WTC11 (cell line): ENCODE data around the gene ASB4. TPM values are rescaled to one million over a fixed set of nuclear protein-coding genes. Genes with fewer than 3 reads are reported as not detected.

Experiments
- ATAC-seq: fragments of 200-7000 bp; cut with Tn5 transposase; 2 replicates; pipeline ENCODE4 v1.10.0; 2021; ENCODE audit warnings: mild to moderate bottlenecking, moderate library complexity
- CTCF ChIA-PET: fragments of 300-600 bp; sonication (Branson Sonifier 250); formaldehyde crosslinking; loops from one replicate; lab custom pipeline; 2021; ENCODE audit warnings: antibody characterized with exemption; lab: Charles Lee
- POLR2A ChIA-PET: fragments of 350-600 bp; sonication (Branson Sonifier 250); formaldehyde crosslinking; loops from one replicate; lab custom pipeline; 2021; ENCODE audit warnings: antibody characterized with exemption; lab: Charles Lee
- DNase-seq: peaks from one replicate; pipeline ENCODE4 v3.0.0; 2021; ENCODE audit warnings: low spot score
- H3K27ac Mint-ChIP-seq: 2 replicates; pipeline ENCODE4 v1.8.0; 2021; ENCODE audit warnings: mixed read lengths
- H3K27me3 Mint-ChIP-seq: 2 replicates; pipeline ENCODE4 v1.8.0; 2021; ENCODE audit warnings: low read depth, mild to moderate bottlenecking, moderate library complexity, mixed read lengths
- H3K36me3 Mint-ChIP-seq: 2 replicates; pipeline ENCODE4 v1.8.0; 2021; ENCODE audit warnings: mixed read lengths
- H3K4me1 Mint-ChIP-seq: 2 replicates; pipeline ENCODE4 v1.8.0; 2022; ENCODE audit warnings: mixed read lengths
- H3K4me3 Mint-ChIP-seq: 2 replicates; pipeline ENCODE4 v1.8.0; 2021; ENCODE audit warnings: mild to moderate bottlenecking, moderate library complexity, mixed read lengths
- H3K9me3 Mint-ChIP-seq: 2 replicates; pipeline ENCODE4 v1.8.0; 2021; ENCODE audit warnings: mixed read lengths
- ELF4 ChIP-seq: sonication (generic); formaldehyde crosslinking; IDR thresholded peaks from 2 replicates; pipeline ENCODE4 v1.8.1; 2022; ENCODE audit warnings: low read depth, mild to moderate bottlenecking, moderate library complexity, missing genetic modification reagents
- EMX1 ChIP-seq: fragments of 250-450 bp; sonication (Bioruptor Pico); IDR thresholded peaks from 2 replicates; pipeline ENCODE4 v1.8.0; 2021; ENCODE audit warnings: mild to moderate bottlenecking
- GABPB1 ChIP-seq: sonication (generic); formaldehyde crosslinking; IDR thresholded peaks from 2 replicates; pipeline ENCODE4 v1.8.1; 2023; ENCODE audit warnings: mild to moderate bottlenecking, missing genetic modification reagents
- GRHL2 ChIP-seq: fragments of 250-450 bp; sonication (Bioruptor Pico); IDR thresholded peaks from 2 replicates; pipeline ENCODE4 v1.8.0; 2022; ENCODE audit warnings: mild to moderate bottlenecking, moderate library complexity; ENCODE audit not compliant: insufficient replicate concordance, severe bottlenecking
- IRF1 ChIP-seq: sonication (generic); formaldehyde crosslinking; IDR thresholded peaks from 2 replicates; pipeline ENCODE4 v1.8.0; 2023; ENCODE audit warnings: missing genetic modification reagents
- JAZF1 ChIP-seq: fragments of 250-450 bp; sonication (Bioruptor Pico); IDR thresholded peaks from 2 replicates; pipeline ENCODE4 v1.9.0; 2021; ENCODE audit warnings: moderate library complexity, mild to moderate bottlenecking, inconsistent platforms
- MXD4 ChIP-seq: fragments of 250-450 bp; sonication (Bioruptor Pico); IDR thresholded peaks from 2 replicates; pipeline ENCODE4 v1.8.0; 2021; ENCODE audit warnings: mild to moderate bottlenecking, moderate library complexity, borderline replicate concordance
- NR2C2 ChIP-seq: sonication (generic); formaldehyde crosslinking; IDR thresholded peaks from 2 replicates; pipeline ENCODE4 v1.8.0; 2022; ENCODE audit warnings: mild to moderate bottlenecking, missing genetic modification reagents
- NR3C1 ChIP-seq: sonication (generic); formaldehyde crosslinking; conservative IDR thresholded peaks from 2 replicates; pipeline ENCODE4 v1.8.1; 2023; ENCODE audit warnings: low read depth, mild to moderate bottlenecking, missing genetic modification reagents
- SMAD3 ChIP-seq: sonication (generic); formaldehyde crosslinking; IDR thresholded peaks from 2 replicates; pipeline ENCODE4 v1.8.0; 2022; ENCODE audit warnings: missing genetic modification reagents, mild to moderate bottlenecking, borderline replicate concordance
- SP1 ChIP-seq: sonication (generic); formaldehyde crosslinking; conservative IDR thresholded peaks from 2 replicates; pipeline ENCODE4 v1.8.1; 2022; ENCODE audit warnings: missing genetic modification reagents
- USF2 ChIP-seq: sonication (generic); formaldehyde crosslinking; IDR thresholded peaks from 2 replicates; pipeline ENCODE4 v1.8.1; 2023; ENCODE audit warnings: mild to moderate bottlenecking, missing genetic modification reagents, moderate library complexity
- ZNF317 ChIP-seq: sonication (generic); formaldehyde crosslinking; IDR thresholded peaks from 2 replicates; pipeline ENCODE4 v1.8.1; 2023; ENCODE audit warnings: low read depth, mild to moderate bottlenecking, moderate library complexity, missing genetic modification reagents, borderline replicate concordance
- ZNF416 ChIP-seq: fragments of 250-450 bp; sonication (Bioruptor Pico); IDR thresholded peaks from 2 replicates; pipeline ENCODE4 v1.9.0; 2021; ENCODE audit warnings: mild to moderate bottlenecking, inconsistent platforms
- total RNA-seq: library from RNA; stranded (reverse); gene quantifications from 3 replicates; pipeline ENCODE4 v1.2.3, GENCODE V29; 2021
- TF ChIP-seq, protein P1 (sequence below): sonication (generic); formaldehyde crosslinking; IDR thresholded peaks from 2 replicates; pipeline ENCODE4 v1.8.0; 2022; ENCODE audit warnings: mild to moderate bottlenecking, missing genetic modification reagents
- TF ChIP-seq, protein P2 (sequence below): sonication (generic); formaldehyde crosslinking; conservative IDR thresholded peaks from 2 replicates; pipeline ENCODE4 v1.8.1; 2023; ENCODE audit warnings: mild to moderate bottlenecking, low read depth, missing genetic modification reagents, moderate library complexity
- TF ChIP-seq, protein P3 (sequence below): fragments of 250-450 bp; sonication (Bioruptor Pico); IDR thresholded peaks from 2 replicates; pipeline ENCODE4 v2.1.2; 2022; ENCODE audit warnings: mild to moderate bottlenecking, moderate library complexity
- TF ChIP-seq, protein P4 (sequence below): sonication (generic); formaldehyde crosslinking; IDR thresholded peaks from 2 replicates; pipeline ENCODE4 v1.8.1; 2023; ENCODE audit warnings: mild to moderate bottlenecking, missing genetic modification reagents

ASB4 gene
- total RNA-seq, 1 experiment from 2014 or later = not detected

DNA sequence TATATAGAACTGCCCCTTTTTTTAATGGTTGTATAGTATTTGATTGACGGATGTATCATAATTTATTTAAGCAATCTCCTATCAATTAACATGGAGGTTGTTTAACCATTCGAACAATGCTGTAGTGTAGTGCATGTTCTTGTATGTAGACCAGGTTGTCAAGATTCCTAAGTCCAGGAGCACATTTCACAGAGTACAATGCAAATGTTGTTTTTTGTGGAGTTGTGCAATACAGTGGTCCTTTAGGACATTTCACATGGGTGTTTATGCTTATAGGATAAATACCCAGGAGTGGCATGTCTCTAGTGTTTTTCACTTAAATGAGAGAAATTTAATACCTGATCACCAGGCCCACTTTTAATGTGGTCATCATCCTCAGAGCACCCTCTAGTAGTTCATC is 8.1 kb downstream of the ASB4 start:
- no peaks in the 10 kb centered on the region for H3K27me3 Mint-ChIP-seq
- H3K4me3 Mint-ChIP-seq = no peak overlapping the region
- POLR2A ChIA-PET = no interaction called here

DNA sequence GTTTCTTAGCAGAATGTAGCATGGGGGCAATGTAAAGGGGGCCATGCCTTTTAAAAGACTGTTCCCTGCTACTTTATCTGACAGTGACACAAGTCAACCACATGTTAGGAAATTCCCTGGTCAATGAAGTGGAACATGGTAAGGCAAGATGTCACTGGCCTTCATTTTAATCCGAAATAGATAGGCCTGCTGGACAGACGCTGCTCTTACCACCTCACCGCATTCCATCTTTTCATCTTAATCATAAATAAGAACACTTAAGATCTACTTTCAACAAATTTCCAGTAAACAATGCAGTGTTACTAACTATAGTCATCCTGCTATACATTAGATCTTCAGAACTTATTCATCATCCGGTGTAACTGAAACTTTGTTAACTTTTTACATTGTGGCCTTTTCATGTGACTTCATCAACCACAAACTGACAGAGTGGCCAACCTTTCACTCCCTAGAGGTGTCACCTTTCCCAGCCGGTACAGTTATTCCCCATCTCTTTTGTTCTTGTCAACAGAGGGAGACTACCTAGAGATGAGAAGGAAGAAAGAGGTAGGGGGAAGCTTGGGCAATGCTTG is 15.6 kb downstream of the ASB4 start:
- ATAC-seq = peak; percentile 65
- POLR2A ChIA-PET = no interaction called here
- no peak for TF ChIP-seq NR3C1
- TF ChIP-seq EMX1 (CRISPR knock-in tag) = no peak
- TF ChIP-seq, all 79 proteins: peak for 0
- Mint-ChIP-seq H3K27ac (no peak overlapping the region), H3K4me3 (no peak overlapping the region), H3K4me1 (peaks cover 28% of the 10 kb centered on the region), H3K36me3 (no peaks in the 10 kb centered on the region), H3K27me3 (no peaks in the 10 kb centered on the region), H3K9me3 (no peaks in the 10 kb centered on the region)
- no peak for DNase-seq
- CTCF ChIA-PET = interaction anchor here (1.4 kb wide), 1 partner anchor 10 kb away, joined by 6 read pairs; no protein-coding TSS in a partner anchor

More for the DNA sequence above, 8.1 kb downstream of the ASB4 start:
- TF ChIP-seq USF2 (CRISPR knock-in tag) (no peak), JAZF1 (CRISPR knock-in tag) (no peak), IRF1 (CRISPR knock-in tag) (no peak), MXD4 (CRISPR knock-in tag) (no peak), NR2C2 (CRISPR knock-in tag) (no peak), GRHL2 (CRISPR knock-in tag) (no peak), ELF4 (CRISPR knock-in tag) (no peak), ZNF317 (CRISPR knock-in tag) (no peak), ZNF416 (no peak), SMAD3 (CRISPR knock-in tag) (no peak), SP1 (CRISPR knock-in tag) (no peak), GABPB1 (CRISPR knock-in tag) (no peak)
- TF ChIP-seq, protein P1, sequence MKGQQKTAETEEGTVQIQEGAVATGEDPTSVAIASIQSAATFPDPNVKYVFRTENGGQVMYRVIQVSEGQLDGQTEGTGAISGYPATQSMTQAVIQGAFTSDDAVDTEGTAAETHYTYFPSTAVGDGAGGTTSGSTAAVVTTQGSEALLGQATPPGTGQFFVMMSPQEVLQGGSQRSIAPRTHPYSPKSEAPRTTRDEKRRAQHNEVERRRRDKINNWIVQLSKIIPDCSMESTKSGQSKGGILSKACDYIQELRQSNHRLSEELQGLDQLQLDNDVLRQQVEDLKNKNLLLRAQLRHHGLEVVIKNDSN (CRISPR knock-in tag) = no peak
- TF ChIP-seq, protein P2, sequence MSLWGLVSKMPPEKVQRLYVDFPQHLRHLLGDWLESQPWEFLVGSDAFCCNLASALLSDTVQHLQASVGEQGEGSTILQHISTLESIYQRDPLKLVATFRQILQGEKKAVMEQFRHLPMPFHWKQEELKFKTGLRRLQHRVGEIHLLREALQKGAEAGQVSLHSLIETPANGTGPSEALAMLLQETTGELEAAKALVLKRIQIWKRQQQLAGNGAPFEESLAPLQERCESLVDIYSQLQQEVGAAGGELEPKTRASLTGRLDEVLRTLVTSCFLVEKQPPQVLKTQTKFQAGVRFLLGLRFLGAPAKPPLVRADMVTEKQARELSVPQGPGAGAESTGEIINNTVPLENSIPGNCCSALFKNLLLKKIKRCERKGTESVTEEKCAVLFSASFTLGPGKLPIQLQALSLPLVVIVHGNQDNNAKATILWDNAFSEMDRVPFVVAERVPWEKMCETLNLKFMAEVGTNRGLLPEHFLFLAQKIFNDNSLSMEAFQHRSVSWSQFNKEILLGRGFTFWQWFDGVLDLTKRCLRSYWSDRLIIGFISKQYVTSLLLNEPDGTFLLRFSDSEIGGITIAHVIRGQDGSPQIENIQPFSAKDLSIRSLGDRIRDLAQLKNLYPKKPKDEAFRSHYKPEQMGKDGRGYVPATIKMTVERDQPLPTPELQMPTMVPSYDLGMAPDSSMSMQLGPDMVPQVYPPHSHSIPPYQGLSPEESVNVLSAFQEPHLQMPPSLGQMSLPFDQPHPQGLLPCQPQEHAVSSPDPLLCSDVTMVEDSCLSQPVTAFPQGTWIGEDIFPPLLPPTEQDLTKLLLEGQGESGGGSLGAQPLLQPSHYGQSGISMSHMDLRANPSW (CRISPR knock-in tag) = no peak
- TF ChIP-seq, protein P3, sequence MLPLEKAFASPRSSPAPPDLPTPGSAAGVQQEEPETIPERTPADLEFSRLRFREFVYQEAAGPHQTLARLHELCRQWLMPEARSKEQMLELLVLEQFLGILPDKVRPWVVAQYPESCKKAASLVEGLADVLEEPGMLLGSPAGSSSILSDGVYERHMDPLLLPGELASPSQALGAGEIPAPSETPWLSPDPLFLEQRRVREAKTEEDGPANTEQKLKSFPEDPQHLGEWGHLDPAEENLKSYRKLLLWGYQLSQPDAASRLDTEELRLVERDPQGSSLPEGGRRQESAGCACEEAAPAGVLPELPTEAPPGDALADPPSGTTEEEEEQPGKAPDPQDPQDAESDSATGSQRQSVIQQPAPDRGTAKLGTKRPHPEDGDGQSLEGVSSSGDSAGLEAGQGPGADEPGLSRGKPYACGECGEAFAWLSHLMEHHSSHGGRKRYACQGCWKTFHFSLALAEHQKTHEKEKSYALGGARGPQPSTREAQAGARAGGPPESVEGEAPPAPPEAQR (CRISPR knock-in tag) = no peak
- TF ChIP-seq, protein P4, sequence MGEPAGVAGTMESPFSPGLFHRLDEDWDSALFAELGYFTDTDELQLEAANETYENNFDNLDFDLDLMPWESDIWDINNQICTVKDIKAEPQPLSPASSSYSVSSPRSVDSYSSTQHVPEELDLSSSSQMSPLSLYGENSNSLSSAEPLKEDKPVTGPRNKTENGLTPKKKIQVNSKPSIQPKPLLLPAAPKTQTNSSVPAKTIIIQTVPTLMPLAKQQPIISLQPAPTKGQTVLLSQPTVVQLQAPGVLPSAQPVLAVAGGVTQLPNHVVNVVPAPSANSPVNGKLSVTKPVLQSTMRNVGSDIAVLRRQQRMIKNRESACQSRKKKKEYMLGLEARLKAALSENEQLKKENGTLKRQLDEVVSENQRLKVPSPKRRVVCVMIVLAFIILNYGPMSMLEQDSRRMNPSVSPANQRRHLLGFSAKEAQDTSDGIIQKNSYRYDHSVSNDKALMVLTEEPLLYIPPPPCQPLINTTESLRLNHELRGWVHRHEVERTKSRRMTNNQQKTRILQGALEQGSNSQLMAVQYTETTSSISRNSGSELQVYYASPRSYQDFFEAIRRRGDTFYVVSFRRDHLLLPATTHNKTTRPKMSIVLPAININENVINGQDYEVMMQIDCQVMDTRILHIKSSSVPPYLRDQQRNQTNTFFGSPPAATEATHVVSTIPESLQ (CRISPR knock-in tag) = no peak
- no peak for DNase-seq
- no peak for ATAC-seq
- Mint-ChIP-seq H3K27ac (no peak overlapping the region), H3K36me3 (no peaks in the 10 kb centered on the region), H3K9me3 (no peaks in the 10 kb centered on the region), H3K4me1 (peaks cover 18% of the 10 kb centered on the region)
- CTCF ChIA-PET = interaction anchor here (0.9 kb wide), 1 partner anchor 18 kb away, joined by 3 read pairs; no protein-coding TSS in a partner anchor
